ENCODE measurements around the gene CDKAL1. TPM values are rescaled to one million over a fixed set of nuclear protein-coding genes. Genes with fewer than 3 reads are reported as not detected.

The CDKAL1 gene
- total and polyA plus RNA-seq, 10 of the 15 experiments (the other 5 are each of a cell fraction or from before 2014, with no cell fraction given), result 10.7 to 26.9 (median 17.3) TPM

DNA sequence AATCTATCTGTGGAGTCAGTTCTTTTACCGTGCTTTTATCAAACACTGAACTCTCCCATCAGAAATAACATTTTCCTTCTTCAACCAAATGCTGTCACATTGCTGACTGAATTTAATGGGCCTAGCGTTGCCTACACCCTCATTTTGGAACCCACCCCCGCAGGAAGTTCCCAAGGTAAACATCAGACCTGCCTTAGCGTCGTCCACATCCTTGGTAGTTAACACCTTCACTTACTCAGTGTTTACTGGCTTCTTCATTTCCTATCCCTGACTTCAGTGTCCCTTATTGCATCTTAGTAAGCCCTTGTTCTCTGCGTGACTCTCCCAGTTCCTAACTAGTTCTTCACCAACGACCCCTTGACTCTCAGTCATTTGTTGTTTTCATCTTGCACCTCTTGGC, 567.9 kb downstream of the CDKAL1 start:
- Histone ChIP-seq H3K79me2 (ENCODE audit: control insufficient read depth, insufficient read depth, low read length) (no peaks in the 10 kb centered on the region), H3K4me2 (ENCODE audit: control insufficient read depth, insufficient read depth) (no peak overlapping the region), H2AFZ (ENCODE audit: control insufficient read depth, low read depth, low read length) (no peak overlapping the region), H3K27me3 (replicated peaks in 1 of 2; ENCODE audit: control insufficient read depth in 2 of 2, insufficient read depth in 2 of 2, low read length in 1 of 2) (no peaks in the 10 kb centered on the region), H3K9ac (ENCODE audit: control insufficient read depth, insufficient read depth, low read length) (no peak overlapping the region), H3K36me3 (ENCODE audit: control insufficient read depth in 2 of 2, insufficient read depth in 2 of 2, low read length in 1 of 2) (no peaks in the 10 kb centered on the region), H3K27ac (ENCODE audit: control insufficient read depth, insufficient read depth) (no peak overlapping the region), H4K20me1 (ENCODE audit: control insufficient read depth, insufficient read depth) (no peaks in the 10 kb centered on the region), H3K4me3 (no peak overlapping the region), H3K4me1 (ENCODE audit: control insufficient read depth, insufficient read depth, low read length) (peaks cover 6% of the 10 kb centered on the region; the same call in 1 of the 2 replicates), H3K9me3 (replicated peaks; ENCODE audit: control insufficient read depth, insufficient read depth, low read length) (no peaks in the 10 kb centered on the region; the same call in 2 of the 3 replicates)
- no peak for TF ChIP-seq LARP7 (IDR thresholded peaks at IDR 0.05)
- no peak for TF ChIP-seq CBFB (IDR thresholded peaks at IDR 0.05; ENCODE audit: low read depth)
- no peak for TF ChIP-seq RUNX3 (IDR thresholded peaks at IDR 0.05; ENCODE audit: low read length)
- no peak for TF ChIP-seq SIX5 (IDR thresholded peaks at IDR 0.05; ENCODE audit: low read depth, low read length, severe bottlenecking)
- no peak for TF ChIP-seq ZNF274 (IDR thresholded peaks at IDR 0.05; ENCODE audit: insufficient read depth, insufficient read length)
- TF ChIP-seq TBL1XR1 (IDR thresholded peaks at IDR 0.05; ENCODE audit: low read depth, low read length), result no peak
- TF ChIP-seq IRF4 (IDR thresholded peaks at IDR 0.05; ENCODE audit: low read depth, low read length), result no peak
- WGBS (ENCODE audit: insufficient coverage, insufficient replicate concordance, low lambda C conversion rate, missing lambda C conversion rate), result 97% methylated on average over 7 of the region's 7 CpGs
- in situ Hi-C loops (cut with MboI) (no loop called here), intact Hi-C loops (cut with micrococcal nuclease; ENCODE audit: unreplicated experiment) (no loop called here)
- RAD21 ChIA-PET (ENCODE audit: unreplicated experiment), result interaction anchor here (1.2 kb wide), 1 partner anchor 99 kb away, joined by 3 read pairs; no protein-coding TSS in a partner anchor
- BruUV-seq (replicated peaks), result no TSS peak
- CTCF ChIA-PET, result interaction anchor here (0.6 to 2.4 kb wide), 2 partner anchors 13 to 119 kb away, joined by 3 to 8 read pairs; no protein-coding TSS in a partner anchor
- FAIRE-seq (no peak), ATAC-seq (no peak), DNase-seq (ENCODE audit: low read depth, low spot score) (no peak)
- POLR2A ChIA-PET, result interaction anchor here (1.0 kb wide), 1 partner anchor 11 kb away, joined by 3 read pairs; no protein-coding TSS in a partner anchor
- SMC1A ChIA-PET (ENCODE audit: uncharacterized antibody, unreplicated experiment), result interaction anchor here (0.9 to 1.4 kb wide), 3 partner anchors 10 to 65 kb away, joined by 3 to 4 read pairs (median 4); no protein-coding TSS in a partner anchor

DNA sequence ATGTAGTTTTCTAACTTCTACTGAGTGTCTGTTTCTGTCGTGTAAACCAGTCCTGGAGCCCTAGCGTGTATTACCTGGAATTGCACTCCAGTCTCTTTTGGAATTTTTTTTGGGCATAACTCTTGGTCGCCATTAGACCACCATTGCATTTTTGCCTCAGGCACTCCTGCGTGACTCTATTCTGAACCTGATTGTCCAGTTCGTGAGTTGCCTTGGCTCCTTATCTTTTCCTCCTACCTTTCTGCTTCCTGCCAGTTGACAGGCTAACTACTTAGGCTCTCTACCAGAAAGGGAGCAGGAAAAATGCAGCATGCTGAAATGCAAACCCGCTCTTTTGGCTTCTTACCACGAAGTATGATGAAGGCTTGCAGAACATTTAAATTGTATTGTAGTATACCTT, 568.4 kb downstream of the CDKAL1 start:
- WGBS (ENCODE audit: insufficient coverage, insufficient replicate concordance, low lambda C conversion rate, missing lambda C conversion rate), result 98% methylated on average over 7 of the region's 7 CpGs
- Histone ChIP-seq H3K4me1 (ENCODE audit: control insufficient read depth, insufficient read depth, low read length) (peaks cover 6% of the 10 kb centered on the region; the same call in 1 of the 2 replicates), H4K20me1 (ENCODE audit: control insufficient read depth, insufficient read depth) (no peaks in the 10 kb centered on the region), H3K27ac (ENCODE audit: control insufficient read depth, insufficient read depth) (no peak overlapping the region), H3K4me2 (ENCODE audit: control insufficient read depth, insufficient read depth) (no peak overlapping the region), H3K4me3 (no peak overlapping the region), H3K27me3 (replicated peaks in 1 of 2; ENCODE audit: control insufficient read depth in 2 of 2, insufficient read depth in 2 of 2, low read length in 1 of 2) (no peaks in the 10 kb centered on the region), H3K79me2 (ENCODE audit: control insufficient read depth, insufficient read depth, low read length) (no peaks in the 10 kb centered on the region), H3K9ac (ENCODE audit: control insufficient read depth, insufficient read depth, low read length) (no peak overlapping the region), H2AFZ (ENCODE audit: control insufficient read depth, low read depth, low read length) (no peak overlapping the region), H3K36me3 (ENCODE audit: control insufficient read depth in 2 of 2, insufficient read depth in 2 of 2, low read length in 1 of 2) (no peaks in the 10 kb centered on the region), H3K9me3 (replicated peaks; ENCODE audit: control insufficient read depth, insufficient read depth, low read length) (no peaks in the 10 kb centered on the region; the same call in 2 of the 3 replicates)
- in situ Hi-C loops (cut with MboI) (no loop called here), intact Hi-C loops (cut with micrococcal nuclease; ENCODE audit: unreplicated experiment) (no loop called here)
- RAD21 ChIA-PET (ENCODE audit: unreplicated experiment), result no interaction called here
- CTCF ChIA-PET, result no interaction called here
- FAIRE-seq, result no peak
- DNase-seq (ENCODE audit: low read depth, low spot score), result no peak
- ATAC-seq, result no peak
- SMC1A ChIA-PET (ENCODE audit: uncharacterized antibody, unreplicated experiment), result interaction anchor here (0.7 to 2.0 kb wide), 3 partner anchors 8 to 481 kb away, joined by 3 to 8 read pairs (median 3); no protein-coding TSS in a partner anchor
- no TSS peak for BruUV-seq (replicated peaks)
- POLR2A ChIA-PET, result no interaction called here
- TF ChIP-seq ZNF207 (IDR thresholded peaks at IDR 0.05; ENCODE audit: borderline replicate concordance) (no peak), ZZZ3 (IDR thresholded peaks at IDR 0.05; ENCODE audit: control insufficient read depth, insufficient read length, low read depth) (no peak), SMAD1 (IDR thresholded peaks at IDR 0.05; ENCODE audit: low read depth, partially characterized antibody) (no peak), NFYA (IDR thresholded peaks at IDR 0.05; ENCODE audit: borderline replicate concordance, low read depth, low read length) (no peak), ZNF217 (IDR thresholded peaks at IDR 0.05) (no peak), BHLHE40 (IDR thresholded peaks at IDR 0.05; ENCODE audit: borderline replicate concordance in 1 of 2, low read depth in 2 of 2, low read length in 1 of 2) (no peak), STAT1 (conservative IDR thresholded peaks at IDR 0.05) (no peak)
- TF ChIP-seq, protein P1, sequence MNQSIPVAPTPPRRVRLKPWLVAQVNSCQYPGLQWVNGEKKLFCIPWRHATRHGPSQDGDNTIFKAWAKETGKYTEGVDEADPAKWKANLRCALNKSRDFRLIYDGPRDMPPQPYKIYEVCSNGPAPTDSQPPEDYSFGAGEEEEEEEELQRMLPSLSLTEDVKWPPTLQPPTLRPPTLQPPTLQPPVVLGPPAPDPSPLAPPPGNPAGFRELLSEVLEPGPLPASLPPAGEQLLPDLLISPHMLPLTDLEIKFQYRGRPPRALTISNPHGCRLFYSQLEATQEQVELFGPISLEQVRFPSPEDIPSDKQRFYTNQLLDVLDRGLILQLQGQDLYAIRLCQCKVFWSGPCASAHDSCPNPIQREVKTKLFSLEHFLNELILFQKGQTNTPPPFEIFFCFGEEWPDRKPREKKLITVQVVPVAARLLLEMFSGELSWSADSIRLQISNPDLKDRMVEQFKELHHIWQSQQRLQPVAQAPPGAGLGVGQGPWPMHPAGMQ (IDR thresholded peaks at IDR 0.05; ENCODE audit: borderline replicate concordance), result no peak
- TF ChIP-seq, protein P2, sequence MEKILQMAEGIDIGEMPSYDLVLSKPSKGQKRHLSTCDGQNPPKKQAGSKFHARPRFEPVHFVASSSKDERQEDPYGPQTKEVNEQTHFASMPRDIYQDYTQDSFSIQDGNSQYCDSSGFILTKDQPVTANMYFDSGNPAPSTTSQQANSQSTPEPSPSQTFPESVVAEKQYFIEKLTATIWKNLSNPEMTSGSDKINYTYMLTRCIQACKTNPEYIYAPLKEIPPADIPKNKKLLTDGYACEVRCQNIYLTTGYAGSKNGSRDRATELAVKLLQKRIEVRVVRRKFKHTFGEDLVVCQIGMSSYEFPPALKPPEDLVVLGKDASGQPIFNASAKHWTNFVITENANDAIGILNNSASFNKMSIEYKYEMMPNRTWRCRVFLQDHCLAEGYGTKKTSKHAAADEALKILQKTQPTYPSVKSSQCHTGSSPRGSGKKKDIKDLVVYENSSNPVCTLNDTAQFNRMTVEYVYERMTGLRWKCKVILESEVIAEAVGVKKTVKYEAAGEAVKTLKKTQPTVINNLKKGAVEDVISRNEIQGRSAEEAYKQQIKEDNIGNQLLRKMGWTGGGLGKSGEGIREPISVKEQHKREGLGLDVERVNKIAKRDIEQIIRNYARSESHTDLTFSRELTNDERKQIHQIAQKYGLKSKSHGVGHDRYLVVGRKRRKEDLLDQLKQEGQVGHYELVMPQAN (conservative IDR thresholded peaks at IDR 0.05), result no peak
